OCI-LY1 (cell line): ENCODE results near the gene LRP2BP.
"Not testable (repeated sequence)": the region's sequence is repeated elsewhere in the genome, so short reads cannot be mapped to it uniquely, and the experiment has no call there.

Experiments used
- H2AFZ ChIP-seq: fragments of 200-600 bp; sonication (generic), shearing (Covaris generic); 2 replicates; pipeline ENCODE4 v1.6.0; 2014; ENCODE audit warnings: antibody characterized with exemption, mild to moderate bottlenecking, low read length
- H3F3A ChIP-seq: fragments of 200-600 bp; sonication (generic), shearing (Covaris generic); 2 replicates; pipeline ENCODE4 v1.6.0; 2014; ENCODE audit warnings: mild to moderate bottlenecking, antibody characterized with exemption, low read length, moderate library complexity; ENCODE audit not compliant: insufficient read depth
- H3K27ac ChIP-seq: fragments of 200-600 bp; sonication (generic); 2 replicates; pipeline ENCODE4 v1.5.1; 2014; ENCODE audit warnings: low read length, mixed run types, mild to moderate bottlenecking, low read depth; ENCODE audit not compliant: poor library complexity, severe bottlenecking
- H3K27me3 ChIP-seq: fragments of 200-600 bp; sonication (generic); 2 replicates; pipeline ENCODE4 v1.6.0; 2014; ENCODE audit warnings: antibody characterized with exemption, mild to moderate bottlenecking, low read length, moderate library complexity; ENCODE audit not compliant: insufficient read depth
- H3K36me3 ChIP-seq: fragments of 200-600 bp; sonication (generic); 2 replicates; pipeline ENCODE4 v1.6.1; 2014; ENCODE audit warnings: mild to moderate bottlenecking, antibody characterized with exemption, low read length, moderate library complexity, mixed read lengths; ENCODE audit not compliant: insufficient read depth
- H3K4me1 ChIP-seq: fragments of 200-600 bp; sonication (generic); 2 replicates; pipeline ENCODE4 v1.5.1; 2014; ENCODE audit warnings: mild to moderate bottlenecking, low read length, moderate library complexity; ENCODE audit not compliant: insufficient read depth, severe bottlenecking
- H3K4me2 ChIP-seq: fragments of 200-600 bp; sonication (generic), shearing (Covaris generic); 2 replicates; pipeline ENCODE4 v1.6.1; 2014; ENCODE audit warnings: low read length
- H3K4me3 ChIP-seq: fragments of 200-600 bp; sonication (generic); 2 replicates; pipeline ENCODE4 v1.5.1; 2014; ENCODE audit warnings: low read length, low read depth, mild to moderate bottlenecking, mixed read lengths; ENCODE audit not compliant: poor library complexity, severe bottlenecking
- H3K79me2 ChIP-seq: fragments of 200-600 bp; shearing (Covaris generic); 2 replicates; pipeline ENCODE4 v1.6.1; 2016; ENCODE audit warnings: mixed run types, low read length, mixed read lengths; ENCODE audit not compliant: insufficient read depth
- H3K9ac ChIP-seq: fragments of 200-600 bp; sonication (generic), shearing (Covaris generic); 2 replicates; pipeline ENCODE4 v1.6.1; 2014; ENCODE audit warnings: mild to moderate bottlenecking, low read length, mixed read lengths
- H3K9me2 ChIP-seq: fragments of 200-600 bp; sonication (generic), shearing (Covaris generic); 2 replicates; pipeline ENCODE4 v1.6.1; 2014; ENCODE audit warnings: low read depth, mild to moderate bottlenecking, low read length, mixed read lengths
- H3K9me3 ChIP-seq: fragments of 200-600 bp; shearing (Covaris generic); 2 replicates; pipeline ENCODE4 v1.6.1; 2014; ENCODE audit warnings: low read length, mixed read lengths
- H4K20me1 ChIP-seq: fragments of 200-600 bp; sonication (generic), shearing (Covaris generic); 2 replicates; pipeline ENCODE4 v1.6.0; 2016; ENCODE audit warnings: mild to moderate bottlenecking, low read length; ENCODE audit not compliant: insufficient read depth
- EZH2 ChIP-seq: fragments of 200-600 bp; sonication (generic), shearing (Covaris generic); IDR thresholded peaks from 2 replicates; pipeline ENCODE4 v1.8.0; 2017; ENCODE audit warnings: borderline replicate concordance, mixed run types, mild to moderate bottlenecking, antibody characterized with exemption, low read length, moderate library complexity, mixed read lengths
- TF ChIP-seq, protein P1 (sequence below): fragments of 200-600 bp; sonication (generic), shearing (Covaris generic); IDR thresholded peaks from 2 replicates; pipeline ENCODE4 v1.5.1; 2017; ENCODE audit warnings: mild to moderate bottlenecking, antibody characterized with exemption, low read length, moderate library complexity, mixed read lengths

Gene LRP2BP

DNA sequence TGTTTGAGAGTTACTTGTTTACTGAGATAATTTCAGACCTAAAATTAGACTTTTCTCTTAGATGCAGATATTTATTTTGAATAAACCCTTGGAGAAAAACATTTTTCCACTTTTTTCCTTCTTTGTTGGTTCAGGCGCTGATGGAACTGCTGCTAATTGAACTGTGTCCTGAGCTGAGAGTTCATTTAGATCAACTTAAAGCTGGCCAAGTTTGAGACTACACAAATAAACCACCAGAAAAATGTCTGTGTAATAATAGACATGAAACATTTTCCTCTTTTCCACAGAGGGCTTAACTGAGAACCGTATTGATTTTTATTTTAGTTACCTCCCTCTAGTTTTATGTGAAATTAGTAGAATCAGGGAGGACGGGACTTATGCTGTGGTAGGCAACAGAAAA, 32.5 kb downstream of the LRP2BP start:
- H3F3A ChIP-seq: no peaks in the 10 kb centered on the region
- no peaks in the 10 kb centered on the region for H3K9me2 ChIP-seq
- no peak overlapping the region for H3K4me3 ChIP-seq
- H3K36me3 ChIP-seq: peaks cover 23% of the 10 kb centered on the region
- no peaks in the 10 kb centered on the region for H3K27me3 ChIP-seq
- no peak overlapping the region for H3K27ac ChIP-seq
- H3K4me2 ChIP-seq: no peak overlapping the region
- no peak for TF ChIP-seq EZH2
- TF ChIP-seq, protein P1, sequence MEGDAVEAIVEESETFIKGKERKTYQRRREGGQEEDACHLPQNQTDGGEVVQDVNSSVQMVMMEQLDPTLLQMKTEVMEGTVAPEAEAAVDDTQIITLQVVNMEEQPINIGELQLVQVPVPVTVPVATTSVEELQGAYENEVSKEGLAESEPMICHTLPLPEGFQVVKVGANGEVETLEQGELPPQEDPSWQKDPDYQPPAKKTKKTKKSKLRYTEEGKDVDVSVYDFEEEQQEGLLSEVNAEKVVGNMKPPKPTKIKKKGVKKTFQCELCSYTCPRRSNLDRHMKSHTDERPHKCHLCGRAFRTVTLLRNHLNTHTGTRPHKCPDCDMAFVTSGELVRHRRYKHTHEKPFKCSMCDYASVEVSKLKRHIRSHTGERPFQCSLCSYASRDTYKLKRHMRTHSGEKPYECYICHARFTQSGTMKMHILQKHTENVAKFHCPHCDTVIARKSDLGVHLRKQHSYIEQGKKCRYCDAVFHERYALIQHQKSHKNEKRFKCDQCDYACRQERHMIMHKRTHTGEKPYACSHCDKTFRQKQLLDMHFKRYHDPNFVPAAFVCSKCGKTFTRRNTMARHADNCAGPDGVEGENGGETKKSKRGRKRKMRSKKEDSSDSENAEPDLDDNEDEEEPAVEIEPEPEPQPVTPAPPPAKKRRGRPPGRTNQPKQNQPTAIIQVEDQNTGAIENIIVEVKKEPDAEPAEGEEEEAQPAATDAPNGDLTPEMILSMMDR: no peak
- no peak overlapping the region for H3K9ac ChIP-seq
- H3K9me3 ChIP-seq: no peaks in the 10 kb centered on the region
- no peak overlapping the region for H2AFZ ChIP-seq
- no peaks in the 10 kb centered on the region for H3K4me1 ChIP-seq
- H4K20me1 ChIP-seq: no peaks in the 10 kb centered on the region
- no peaks in the 10 kb centered on the region for H3K79me2 ChIP-seq

DNA sequence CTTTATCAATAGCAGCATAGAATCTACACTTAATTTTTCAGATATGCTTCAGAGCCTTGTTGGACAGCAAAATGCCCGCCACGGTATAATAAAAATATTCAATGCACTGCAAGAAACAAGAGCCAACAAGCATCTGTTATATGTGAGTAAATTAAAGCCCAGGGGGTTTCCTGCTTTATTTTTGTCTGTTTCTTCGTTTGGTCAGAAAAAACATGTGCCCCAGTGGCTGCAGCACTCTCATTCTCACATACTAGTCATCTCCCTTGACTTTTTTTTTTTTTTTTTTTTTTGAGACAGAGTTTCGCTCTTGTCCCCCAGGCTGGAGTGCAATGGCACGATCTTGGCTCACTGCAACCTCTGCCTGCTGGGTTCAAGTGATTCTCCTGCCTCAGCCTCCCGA, 33.2 kb downstream of the LRP2BP start:
- not testable (repeated sequence) for H3K9me2 ChIP-seq, H2AFZ ChIP-seq, H4K20me1 ChIP-seq, H3F3A ChIP-seq, H3K9ac ChIP-seq, H3K4me1 ChIP-seq, H3K79me2 ChIP-seq, H3K4me2 ChIP-seq, H3K27ac ChIP-seq, H3K9me3 ChIP-seq, H3K27me3 ChIP-seq, H3K4me3 ChIP-seq
- H3K36me3 ChIP-seq: peaks cover 29% of the 10 kb centered on the region

DNA sequence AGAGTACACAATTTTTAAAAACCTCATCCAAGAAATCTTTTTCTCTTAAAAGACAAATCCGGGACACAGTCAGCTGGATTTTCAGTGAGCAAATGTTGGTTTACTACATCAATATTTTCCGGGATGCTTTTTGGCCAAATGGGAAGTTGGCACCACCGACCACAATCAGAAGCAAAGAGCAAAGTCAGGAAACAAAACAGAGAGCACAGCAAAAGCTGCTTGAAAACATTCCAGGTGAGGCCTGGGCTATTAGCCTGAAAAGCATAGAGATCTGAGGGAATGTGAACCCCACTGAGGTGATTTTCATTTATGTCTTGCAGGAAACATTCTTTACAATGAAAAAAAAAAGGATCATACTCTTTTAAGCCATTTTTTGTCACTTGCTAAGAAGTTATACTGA, 33.9 kb downstream of the LRP2BP start:
- H3K4me3 ChIP-seq: no peak overlapping the region
- H3K4me1 ChIP-seq: no peaks in the 10 kb centered on the region
- H3K27ac ChIP-seq: no peak overlapping the region
- H2AFZ ChIP-seq: no peak overlapping the region
- H3K27me3 ChIP-seq: no peaks in the 10 kb centered on the region
- H3K36me3 ChIP-seq: peaks cover 32% of the 10 kb centered on the region
- H3K9ac ChIP-seq: no peak overlapping the region
- H3K9me2 ChIP-seq: no peaks in the 10 kb centered on the region
- no peaks in the 10 kb centered on the region for H3F3A ChIP-seq
- H3K79me2 ChIP-seq: no peaks in the 10 kb centered on the region
- no peaks in the 10 kb centered on the region for H4K20me1 ChIP-seq
- TF ChIP-seq EZH2: no peak
- TF ChIP-seq, protein P1: no peak
- H3K9me3 ChIP-seq: no peaks in the 10 kb centered on the region
- no peak overlapping the region for H3K4me2 ChIP-seq

DNA sequence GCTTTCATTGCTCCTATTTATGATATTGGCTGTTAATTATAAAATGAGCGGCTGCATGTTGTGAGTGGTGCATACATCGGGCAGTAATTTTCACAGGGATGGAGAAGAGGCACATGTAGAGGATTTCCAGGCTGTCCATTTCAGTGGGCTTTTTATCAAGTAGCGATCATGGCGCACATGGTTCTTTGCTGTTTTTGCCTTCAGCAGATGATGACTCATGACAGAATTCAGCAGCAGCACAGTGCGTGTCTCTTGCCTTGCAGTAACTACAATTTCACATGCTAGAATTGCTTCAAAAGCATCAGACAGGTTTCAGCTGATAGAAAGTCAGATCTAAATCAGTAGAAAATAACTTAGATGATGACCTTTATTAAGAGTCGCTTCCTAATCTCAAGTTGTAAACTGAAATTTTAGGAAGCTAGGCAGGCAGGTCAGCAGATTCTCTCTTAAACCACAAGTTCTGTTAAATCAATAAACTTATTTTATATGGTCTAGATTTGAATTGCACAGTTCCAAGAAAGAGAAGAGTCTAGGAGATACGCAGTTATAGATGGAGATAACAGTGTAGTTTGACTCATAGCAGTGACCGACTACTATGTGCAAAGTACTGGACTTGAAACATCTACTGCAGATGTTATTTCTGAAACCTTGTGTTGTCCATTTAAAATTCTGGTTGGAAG, 35.8 kb downstream of the LRP2BP start:
- Histone ChIP-seq H2AFZ (no peak overlapping the region), H4K20me1 (no peaks in the 10 kb centered on the region), H3K9me3 (no peaks in the 10 kb centered on the region), H3K79me2 (no peaks in the 10 kb centered on the region), H3K27me3 (no peaks in the 10 kb centered on the region), H3K9ac (no peak overlapping the region), H3F3A (no peaks in the 10 kb centered on the region), H3K36me3 (peaks cover 30% of the 10 kb centered on the region), H3K4me3 (no peak overlapping the region), H3K27ac (no peak overlapping the region), H3K4me2 (no peak overlapping the region), H3K9me2 (no peaks in the 10 kb centered on the region), H3K4me1 (no peaks in the 10 kb centered on the region)
- no peak for TF ChIP-seq EZH2
- TF ChIP-seq, protein P1: no peak
